IMR-90 (cell line): ENCODE results near the gene DSCAM. TPM values are rescaled to one million over a fixed set of nuclear protein-coding genes. Genes with fewer than 3 reads are reported as not detected.
A peak's percentile ranks its signal among the peaks of the same experiment; 100 is the strongest.

Experiments used
- ATAC-seq: fragments of 200-7000 bp; cut with Tn5 transposase; 2 replicates; pipeline ENCODE4 v1.9.1; 2020; ENCODE audit warnings: low read depth, mild to moderate bottlenecking, moderate library complexity
- BruUV-seq: library from RNA; stranded (reverse); fragments of 400-500 nt; replicated peaks from 2 replicates; lab custom pipeline; 2021; lab: Mats Ljungman, UMichigan
- CTCF ChIA-PET: fragments of 300-600 bp; formaldehyde crosslinking; extraction: SDS; loops from one replicate; lab custom pipeline; 2021; ENCODE audit warnings: antibody characterized with exemption; lab: Yijun Ruan, JAX
- POLR2A ChIA-PET: fragments of 300-600 bp; sonication (Branson Sonifier 250); formaldehyde crosslinking; loops from one replicate; lab custom pipeline; 2022; ENCODE audit warnings: antibody characterized with exemption; ENCODE audit not compliant: unreplicated experiment; lab: Charles Lee
- DNase-seq: peaks from one replicate; pipeline ENCODE4 v3.0.0; 2013
- H2AFZ ChIP-seq: replicated peaks from 2 replicates; pipeline ENCODE3; 2013; ENCODE audit warnings: low read length, mild to moderate bottlenecking; ENCODE audit not compliant: poor library complexity
- H2AK5ac ChIP-seq: 2 replicates; pipeline ENCODE4 v1.6.1; 2013; ENCODE audit warnings: low read depth, low read length, inconsistent platforms
- H2AK9ac ChIP-seq: replicated peaks from 2 replicates; pipeline ENCODE3; 2013; ENCODE audit warnings: mild to moderate bottlenecking, low read depth, low read length, moderate library complexity; ENCODE audit not compliant: poor library complexity
- H2BK120ac ChIP-seq: 2 replicates; pipeline ENCODE4 v1.6.1; 2013; ENCODE audit warnings: low read depth, low read length, inconsistent platforms
- H2BK15ac ChIP-seq: 3 replicates; pipeline ENCODE4 v1.6.1; 2013; ENCODE audit warnings: low read depth, low read length, inconsistent platforms
- H2BK20ac ChIP-seq: 2 replicates; pipeline ENCODE4 v1.6.1; 2013; ENCODE audit warnings: low read depth, mild to moderate bottlenecking, inconsistent platforms, low read length, moderate library complexity
- H2BK5ac ChIP-seq: 2 replicates; pipeline ENCODE4 v1.6.1; 2013; ENCODE audit warnings: mild to moderate bottlenecking, low read depth, low read length, inconsistent platforms; ENCODE audit not compliant: poor library complexity, severe bottlenecking
- H3K14ac ChIP-seq: replicated peaks from 2 replicates; pipeline ENCODE4 v1.6.1; 2013; ENCODE audit warnings: low read depth, low read length, inconsistent platforms
- H3K18ac ChIP-seq: 2 replicates; pipeline ENCODE4 v1.6.1; 2013; ENCODE audit warnings: low read depth, low read length, control low read depth
- H3K23ac ChIP-seq: 2 replicates; pipeline ENCODE4 v1.6.1; 2013; ENCODE audit warnings: low read depth, low read length, inconsistent platforms
- H3K27ac ChIP-seq: 2 replicates; pipeline ENCODE4 v1.5.1; 2013; ENCODE audit warnings: mild to moderate bottlenecking, control low read depth, low read length; ENCODE audit not compliant: insufficient read depth
- H3K27me3 ChIP-seq: 2 replicates; pipeline ENCODE4 v1.6.1; 2013; ENCODE audit warnings: low read length; ENCODE audit not compliant: control insufficient read depth, insufficient read depth
- H3K36me3 ChIP-seq: 2 replicates; pipeline ENCODE4 v1.6.1; 2013; ENCODE audit warnings: low read length, mixed read lengths; ENCODE audit not compliant: control insufficient read depth, insufficient read depth
- H3K4ac ChIP-seq: 2 replicates; pipeline ENCODE4 v1.6.1; 2013; ENCODE audit warnings: low read depth, low read length, inconsistent platforms
- H3K4me1 ChIP-seq: 2 replicates; pipeline ENCODE4 v1.6.1; 2013; ENCODE audit warnings: low read length, mixed read lengths; ENCODE audit not compliant: control insufficient read depth, insufficient read depth
- H3K4me2 ChIP-seq: 2 replicates; pipeline ENCODE4 v1.6.1; 2013; ENCODE audit warnings: low read depth, mild to moderate bottlenecking, control low read depth, low read length, moderate library complexity
- H3K4me3 ChIP-seq: 2 replicates; pipeline ENCODE4 v1.5.1; 2013; ENCODE audit warnings: low read depth, mild to moderate bottlenecking, control low read depth, low read length, moderate library complexity; ENCODE audit not compliant: insufficient read depth
- H3K56ac ChIP-seq: 2 replicates; pipeline ENCODE4 v1.6.1; 2013; ENCODE audit warnings: low read length, inconsistent platforms; ENCODE audit not compliant: insufficient read depth; ENCODE audit errors: extremely low read depth
- H3K79me1 ChIP-seq, 2 experiments: 2 replicates each; pipeline ENCODE4 v1.6.1; 2013; ENCODE audit warnings: low read length in 2 of 2, inconsistent platforms in 1 of 2, low read depth in 1 of 2
- H3K9ac ChIP-seq: 2 replicates; pipeline ENCODE4 v1.6.1; 2013; ENCODE audit warnings: low read depth, low read length, control low read depth
- H3K9me1 ChIP-seq: 2 replicates; pipeline ENCODE4 v1.6.1; 2013; ENCODE audit warnings: low read length, inconsistent platforms; ENCODE audit not compliant: insufficient read depth
- H3K9me3 ChIP-seq: 2 replicates; pipeline ENCODE4 v1.6.1; 2013; ENCODE audit warnings: low read length; ENCODE audit not compliant: control insufficient read depth, insufficient read depth
- H4K20me1 ChIP-seq: 2 replicates; pipeline ENCODE4 v1.6.1; 2013; ENCODE audit warnings: low read length, inconsistent platforms; ENCODE audit not compliant: insufficient read depth
- H4K5ac ChIP-seq: 2 replicates; pipeline ENCODE4 v1.6.1; 2013; ENCODE audit warnings: mild to moderate bottlenecking, low read depth, low read length, control low read depth
- H4K8ac ChIP-seq, 2 experiments: 2 replicates each; pipeline ENCODE4 v1.6.1; 2013; ENCODE audit warnings: low read depth in 2 of 2, low read length in 2 of 2, control low read depth in 1 of 2, inconsistent platforms in 1 of 2
- H4K91ac ChIP-seq: 2 replicates; pipeline ENCODE4 v1.6.1; 2013; ENCODE audit warnings: low read depth, low read length, inconsistent platforms; ENCODE audit not compliant: insufficient read depth
- BHLHE40 ChIP-seq: fragments of 150-350 bp; IDR thresholded peaks from 2 replicates; pipeline ENCODE4 v1.6.1; 2016; ENCODE audit warnings: mild to moderate bottlenecking, low read depth, low read length
- CEBPB ChIP-seq: IDR thresholded peaks from 2 replicates; pipeline ENCODE4 v1.6.1; 2012; ENCODE audit warnings: low read depth, low read length, improper control_type of control experiment
- FOS ChIP-seq: fragments of 150-350 bp; IDR thresholded peaks from 2 replicates; pipeline ENCODE4 v1.6.1; 2016; ENCODE audit warnings: low read depth, low read length
- RCOR1 ChIP-seq: IDR thresholded peaks from 2 replicates; pipeline ENCODE4 v1.6.1; 2012; ENCODE audit warnings: mild to moderate bottlenecking, low read length, improper control_type of control experiment; ENCODE audit not compliant: insufficient replicate concordance
- WGBS, 2 experiments: methylation state at CpG; one replicate each; pipeline versions ENCODE4 v1.1.5 to v1.1.7; 2013; ENCODE audit warnings: missing lambda C conversion rate in 2 of 2; ENCODE audit not compliant: insufficient read length in 1 of 2; ENCODE audit errors: extremely low coverage in 2 of 2; 5-methylcytosine and 5-hydroxymethylcytosine counted together
- dilution Hi-C: fragments of 300-500 bp; cut with HindIII; formaldehyde crosslinking; loops from one replicate; pipeline ENCODE4 v1.14.3; 2018; ENCODE audit warnings: low sequenced_read_pairs; ENCODE audit not compliant: unreplicated experiment
- in situ Hi-C: fragments of 300-500 bp; cut with MboI; formaldehyde crosslinking; loops from 3 replicates; pipeline ENCODE4 v1.14.3; 2019; ENCODE audit warnings: low sequenced_read_pairs, inconsistent platforms, mixed read lengths
- intact Hi-C: fragments of 100-400 bp; cut with micrococcal nuclease; formaldehyde crosslinking; loops from 2 replicates; pipeline ENCODE4 v1.10.0; 2022
- polyA plus RNA-seq, 3 experiments: library from polyadenylated mRNA; depleted of rRNA; stranded (reverse); fragments of >200 nt; gene quantifications; 2 replicates each; pipeline ENCODE4 v1.2.3, GENCODE V29; 2012; ENCODE audit warnings: low replicate concordance in 1 of 3
- total RNA-seq: library from RNA; depleted of rRNA; stranded (reverse); fragments of >200 nt; gene quantifications from 2 replicates; pipeline ENCODE4 v1.2.3, GENCODE V29; 2012
- TF ChIP-seq, protein P1 (sequence below): conservative IDR thresholded peaks from 2 replicates; pipeline ENCODE4 v1.5.1; 2012; ENCODE audit warnings: mild to moderate bottlenecking, low read depth, low read length, improper control_type of control experiment

Gene DSCAM
- total and polyA plus RNA-seq, 2 of the 4 experiments (the other 2 are of a cell fraction) = under 0.01 to 0.02 TPM

- no peak overlapping the region for H2BK15ac ChIP-seq
- no peak overlapping the region for H2AK9ac ChIP-seq
- H3K9me1 ChIP-seq = no peaks in the 10 kb centered on the region
- BruUV-seq = no TSS peak
- no peak overlapping the region for H2AFZ ChIP-seq
- H2BK20ac ChIP-seq = no peak overlapping the region
- H4K91ac ChIP-seq = no peak overlapping the region
- H3K4me1 ChIP-seq = no peaks in the 10 kb centered on the region
- no CpG with 5 or more reads among the region's 3 CpGs for WGBS, 2 experiments
- no peak overlapping the region for H3K56ac ChIP-seq
- TF ChIP-seq, protein P1, sequence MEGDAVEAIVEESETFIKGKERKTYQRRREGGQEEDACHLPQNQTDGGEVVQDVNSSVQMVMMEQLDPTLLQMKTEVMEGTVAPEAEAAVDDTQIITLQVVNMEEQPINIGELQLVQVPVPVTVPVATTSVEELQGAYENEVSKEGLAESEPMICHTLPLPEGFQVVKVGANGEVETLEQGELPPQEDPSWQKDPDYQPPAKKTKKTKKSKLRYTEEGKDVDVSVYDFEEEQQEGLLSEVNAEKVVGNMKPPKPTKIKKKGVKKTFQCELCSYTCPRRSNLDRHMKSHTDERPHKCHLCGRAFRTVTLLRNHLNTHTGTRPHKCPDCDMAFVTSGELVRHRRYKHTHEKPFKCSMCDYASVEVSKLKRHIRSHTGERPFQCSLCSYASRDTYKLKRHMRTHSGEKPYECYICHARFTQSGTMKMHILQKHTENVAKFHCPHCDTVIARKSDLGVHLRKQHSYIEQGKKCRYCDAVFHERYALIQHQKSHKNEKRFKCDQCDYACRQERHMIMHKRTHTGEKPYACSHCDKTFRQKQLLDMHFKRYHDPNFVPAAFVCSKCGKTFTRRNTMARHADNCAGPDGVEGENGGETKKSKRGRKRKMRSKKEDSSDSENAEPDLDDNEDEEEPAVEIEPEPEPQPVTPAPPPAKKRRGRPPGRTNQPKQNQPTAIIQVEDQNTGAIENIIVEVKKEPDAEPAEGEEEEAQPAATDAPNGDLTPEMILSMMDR = no peak
- TF ChIP-seq CEBPB (peak; percentile 81), RCOR1 (no peak), FOS (no peak), BHLHE40 (no peak)
- no peak overlapping the region for H3K4me2 ChIP-seq
- no peaks in the 10 kb centered on the region for H3K27me3 ChIP-seq
- H3K14ac ChIP-seq = no peak overlapping the region
- no peak overlapping the region for H2BK120ac ChIP-seq
- H3K79me1 ChIP-seq = no peaks in the 10 kb centered on the region
- no peak overlapping the region for H3K18ac ChIP-seq
- H2AK5ac ChIP-seq = no peak overlapping the region
- H3K23ac ChIP-seq = no peak overlapping the region
- H3K36me3 ChIP-seq = no peaks in the 10 kb centered on the region
- H4K5ac ChIP-seq = no peak overlapping the region
- ChIA-PET POLR2A (no interaction called here), CTCF (no interaction called here)
- no peak overlapping the region for H4K8ac ChIP-seq
- in situ Hi-C loops = no loop called here
- H3K4ac ChIP-seq = no peak overlapping the region
- dilution Hi-C loops = no loop called here
- peaks cover 4% of the 10 kb centered on the region; the same call in 1 of the 2 replicates for H3K9me3 ChIP-seq
- no peak for DNase-seq
- H4K20me1 ChIP-seq = no peaks in the 10 kb centered on the region
- ATAC-seq = no peak
- H3K9ac ChIP-seq = no peak overlapping the region
- no peak overlapping the region for H2BK5ac ChIP-seq
- no peak overlapping the region for H3K27ac ChIP-seq
- no peak overlapping the region for H3K4me3 ChIP-seq
- intact Hi-C loops = no loop called here
These were observed 221.0 kb downstream of the DSCAM start for GRCh38 chr21:40625991-40626390.
